Measurements from ENCODE around the gene CD93.

The CD93 gene

DNA sequence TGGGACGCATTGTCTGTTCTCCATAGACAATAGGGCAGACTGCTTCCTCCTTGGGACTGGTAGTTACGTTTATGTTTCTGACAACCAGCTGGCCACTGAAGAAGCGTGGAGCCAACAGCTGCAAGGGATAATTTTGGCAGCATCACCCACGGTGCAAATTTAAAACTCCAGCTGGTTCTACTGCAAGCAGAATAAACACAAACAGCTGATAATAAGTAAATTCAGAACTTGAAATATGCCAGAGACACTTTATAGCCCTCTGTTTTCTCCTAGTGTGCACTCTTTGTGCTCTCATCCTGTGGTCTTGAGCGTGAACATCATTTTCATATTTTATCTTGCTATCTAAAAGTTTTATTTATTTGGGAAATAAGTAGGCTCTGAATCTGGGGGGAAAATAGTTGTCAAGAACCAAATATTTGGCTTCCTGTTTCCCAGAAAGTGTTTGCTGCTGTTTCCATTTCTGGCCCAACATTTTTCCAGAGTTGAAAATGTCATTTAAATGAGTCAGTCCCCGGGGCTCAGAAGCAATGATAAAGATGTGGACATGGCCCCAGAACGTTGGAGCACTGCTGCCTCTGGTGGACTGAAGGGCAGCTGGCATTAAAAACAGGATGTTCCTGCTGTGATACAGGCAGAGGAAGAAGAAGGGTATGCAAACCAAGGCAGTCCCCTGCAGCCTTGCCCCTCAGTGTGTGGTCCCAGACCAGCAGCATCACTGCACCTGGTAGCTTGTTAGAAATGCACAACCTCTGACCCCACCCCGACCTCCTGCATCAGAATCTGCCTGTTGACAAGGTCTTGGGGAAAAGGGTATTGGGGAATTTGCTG is 24.2 kb downstream of the CD93 start:
- H3K4me3 ChIP-seq (ENCODE audit: low read depth, low read length), result no peak overlapping the region

DNA sequence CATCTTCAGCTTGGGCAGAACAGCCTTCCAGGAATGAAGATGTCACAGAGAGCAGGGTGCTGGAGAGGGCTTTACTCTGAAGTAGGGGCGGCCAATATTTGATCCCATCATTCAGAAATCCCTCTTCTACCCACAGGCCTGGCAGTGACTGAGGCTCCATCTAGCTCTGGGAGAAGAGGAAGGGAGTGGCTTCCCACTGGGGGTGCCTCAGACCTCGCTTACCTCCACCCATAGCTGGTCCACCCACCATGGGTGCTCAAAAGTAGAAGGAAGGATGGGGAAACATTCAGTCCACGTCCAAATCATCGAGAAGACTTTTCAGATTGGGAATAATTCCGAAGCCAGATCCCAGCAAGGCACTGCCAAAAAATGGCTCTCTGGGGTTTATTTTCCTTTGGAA is 24.9 kb downstream of the CD93 start:
- H3K4me3 ChIP-seq (ENCODE audit: low read depth, low read length), result no peak overlapping the region

DNA sequence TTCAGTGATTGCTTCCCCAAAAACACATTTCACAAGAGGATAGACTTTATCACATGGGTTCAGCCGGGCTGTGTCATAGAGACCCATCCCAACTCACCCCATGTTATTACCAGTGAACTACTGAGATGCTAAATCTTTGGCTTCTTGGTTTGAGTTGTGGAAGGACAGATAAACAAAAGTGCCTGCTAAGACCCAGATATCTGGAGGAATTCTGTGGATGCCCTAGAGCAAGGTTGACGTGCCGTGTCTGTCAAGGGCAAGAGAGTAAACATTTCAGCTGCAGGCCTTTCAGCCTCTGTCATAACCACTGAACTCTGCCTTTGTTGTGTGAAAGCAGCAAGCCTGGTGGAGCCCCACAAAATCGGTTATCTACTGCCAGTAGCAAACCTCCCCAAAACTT is 25.5 kb downstream of the CD93 start:
- H3K4me3 ChIP-seq (ENCODE audit: low read depth, low read length), result no peak overlapping the region

DNA sequence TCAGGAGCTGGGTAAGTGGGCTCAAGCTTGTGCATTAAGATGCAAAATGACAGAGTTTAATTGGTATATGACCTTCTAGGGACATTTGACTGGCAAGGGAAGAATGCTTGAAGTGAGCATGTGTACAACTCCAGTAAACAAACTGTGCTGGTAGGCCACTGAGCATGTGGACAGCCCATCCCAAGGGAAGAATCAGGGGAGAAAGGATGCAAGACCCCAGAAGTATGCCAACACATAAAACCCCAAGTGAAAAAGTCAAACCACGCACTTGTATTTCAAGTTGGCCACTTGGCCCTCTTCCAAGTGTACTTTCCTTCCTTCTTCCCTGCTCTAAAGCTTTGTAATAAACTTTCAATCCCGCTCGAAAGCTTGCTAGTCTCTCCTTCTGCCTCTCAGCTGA is 26.3 kb downstream of the CD93 start:
- no peak overlapping the region for H3K4me3 ChIP-seq (ENCODE audit: low read depth, low read length)

DNA sequence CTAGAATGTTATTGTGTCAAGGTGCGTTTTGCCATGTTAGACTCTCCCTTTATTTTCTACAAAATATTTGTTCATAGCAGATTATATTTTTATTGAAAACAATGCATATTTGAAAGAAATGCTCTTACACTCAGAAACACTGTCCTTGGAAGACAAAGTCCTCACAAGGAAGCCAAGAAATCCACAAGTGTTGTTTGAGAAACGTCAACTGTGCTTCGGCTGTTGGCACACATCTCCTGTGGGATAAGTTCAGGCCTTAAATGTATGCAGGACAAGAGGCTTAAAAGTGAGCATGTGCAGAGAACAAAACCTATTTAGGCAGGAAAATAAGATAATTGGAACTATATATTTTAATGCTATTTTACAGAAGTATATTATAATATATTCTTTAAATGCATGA is 27.1 kb downstream of the CD93 start:
- H3K4me3 ChIP-seq (ENCODE audit: low read depth, low read length), result no peak overlapping the region

DNA sequence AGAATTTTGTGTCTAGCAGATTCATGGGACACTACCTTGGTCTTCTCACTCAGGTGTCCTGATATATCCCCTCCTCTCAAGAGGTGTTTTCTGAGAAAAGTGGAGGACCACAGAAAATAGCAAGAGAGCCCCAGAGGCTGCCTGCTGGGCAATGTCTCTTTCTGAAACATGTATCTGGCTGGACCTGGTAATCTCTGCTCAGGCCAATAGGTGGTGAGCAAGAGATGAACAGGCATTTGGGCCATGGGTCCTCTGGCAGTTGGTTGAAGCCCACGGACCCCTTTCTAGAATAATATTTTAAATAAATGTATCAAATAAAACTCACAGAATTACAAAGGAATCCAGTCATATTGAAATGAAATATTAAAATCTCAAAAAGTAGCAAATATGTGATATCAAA is 27.9 kb downstream of the CD93 start:
- no peak overlapping the region for H3K4me3 ChIP-seq (ENCODE audit: low read depth, low read length)

DNA sequence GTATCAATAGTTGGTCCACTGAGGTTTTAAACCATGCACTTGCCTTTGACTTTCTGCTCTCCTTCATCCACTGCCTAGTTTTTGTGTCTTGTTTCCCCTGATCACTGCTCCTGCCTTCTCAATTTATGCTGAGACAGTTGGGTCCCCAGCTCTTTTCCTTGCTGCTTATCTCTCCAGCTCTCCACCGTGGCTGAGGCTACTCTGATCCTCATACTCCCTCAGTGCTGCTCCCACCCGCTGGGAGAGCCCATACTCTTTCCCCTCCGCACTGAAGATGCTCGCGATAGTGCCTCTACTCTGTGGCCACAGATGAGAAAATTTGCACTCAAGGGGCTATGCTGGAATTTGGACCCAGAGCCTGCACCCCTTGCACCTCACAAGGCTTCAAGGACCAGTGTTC is 33.2 kb downstream of the CD93 start:
- H3K4me3 ChIP-seq (ENCODE audit: low read depth, low read length), result no peak overlapping the region

DNA sequence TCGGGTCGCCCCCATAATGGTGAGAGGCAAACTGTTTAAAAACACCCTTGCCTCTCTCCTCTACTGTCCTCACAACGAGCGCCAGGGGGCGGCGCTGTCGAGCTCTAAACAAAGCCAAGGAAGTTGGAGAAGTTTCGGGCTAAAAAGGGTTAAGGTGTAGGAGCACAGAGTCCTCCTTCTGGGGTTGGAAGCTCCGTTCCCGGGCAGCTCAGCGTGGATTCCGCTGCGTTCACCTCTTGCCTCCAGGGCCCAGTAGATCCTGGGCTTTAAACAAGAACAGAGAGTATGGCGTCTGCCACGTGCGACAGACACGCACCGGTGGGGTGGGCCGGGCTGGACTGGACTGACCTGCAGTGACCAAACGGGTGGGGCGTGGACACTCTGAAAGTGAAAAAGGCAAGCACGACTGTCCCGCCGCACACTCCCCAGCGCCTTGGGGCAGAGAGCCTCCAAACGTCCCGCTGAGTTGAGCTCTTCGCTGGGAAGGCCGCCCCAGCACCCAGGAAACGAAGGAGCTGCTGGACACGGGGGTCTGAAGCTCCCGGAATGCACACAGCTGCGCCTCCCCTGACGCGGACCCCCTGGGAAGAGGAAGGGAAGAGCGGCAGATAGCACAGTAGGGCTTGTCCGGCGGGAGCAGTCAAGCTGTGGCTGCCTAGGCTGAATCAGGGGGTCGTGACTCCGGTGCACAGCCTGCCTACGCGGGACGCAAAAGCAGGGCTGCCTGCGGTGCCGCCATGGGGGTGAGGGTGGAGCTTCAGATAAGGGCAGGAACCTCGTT is 35.1 kb downstream of the CD93 start:
- peak overlapping the region; percentile 65 for H3K4me3 ChIP-seq (ENCODE audit: low read depth, low read length)

DNA sequence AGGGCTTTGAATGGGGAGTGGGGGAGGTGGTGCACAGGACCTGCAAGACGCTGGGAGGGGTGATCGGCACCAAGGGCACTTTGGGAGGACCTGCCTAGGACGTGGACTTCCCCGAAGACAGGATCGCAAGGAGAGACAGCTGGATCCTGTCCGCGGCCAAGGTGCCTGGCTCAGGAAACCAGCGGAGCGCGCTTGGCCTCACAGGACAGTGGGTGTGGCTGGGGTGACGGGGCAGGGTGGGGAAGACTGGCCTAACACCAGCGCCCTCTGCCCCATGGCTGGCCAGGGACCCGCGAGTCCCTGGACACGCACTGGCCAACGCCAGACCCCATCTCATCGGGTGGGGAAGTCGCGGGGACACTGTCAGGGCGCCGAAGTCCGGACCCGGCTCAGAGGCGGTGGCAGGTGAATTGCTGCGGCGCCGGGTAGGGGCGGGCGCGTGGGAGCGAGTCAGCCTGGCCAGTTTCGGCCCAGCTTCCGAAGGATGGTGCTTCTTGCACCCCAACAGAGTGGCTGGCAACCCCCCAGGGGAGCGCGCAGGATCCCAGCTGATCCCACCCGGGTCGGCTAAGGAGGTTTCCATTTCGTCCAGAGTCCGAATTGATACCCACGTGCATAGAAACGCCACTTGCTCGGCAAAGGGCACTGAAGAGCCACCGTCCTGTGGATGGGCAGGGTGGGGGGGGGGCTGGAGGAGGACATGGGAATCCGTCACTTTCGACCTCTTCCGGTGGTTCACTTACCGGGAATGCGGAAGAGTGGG is 35.9 kb downstream of the CD93 start:
- peak overlapping the region; percentile 65 for H3K4me3 ChIP-seq (ENCODE audit: low read depth, low read length)

DNA sequence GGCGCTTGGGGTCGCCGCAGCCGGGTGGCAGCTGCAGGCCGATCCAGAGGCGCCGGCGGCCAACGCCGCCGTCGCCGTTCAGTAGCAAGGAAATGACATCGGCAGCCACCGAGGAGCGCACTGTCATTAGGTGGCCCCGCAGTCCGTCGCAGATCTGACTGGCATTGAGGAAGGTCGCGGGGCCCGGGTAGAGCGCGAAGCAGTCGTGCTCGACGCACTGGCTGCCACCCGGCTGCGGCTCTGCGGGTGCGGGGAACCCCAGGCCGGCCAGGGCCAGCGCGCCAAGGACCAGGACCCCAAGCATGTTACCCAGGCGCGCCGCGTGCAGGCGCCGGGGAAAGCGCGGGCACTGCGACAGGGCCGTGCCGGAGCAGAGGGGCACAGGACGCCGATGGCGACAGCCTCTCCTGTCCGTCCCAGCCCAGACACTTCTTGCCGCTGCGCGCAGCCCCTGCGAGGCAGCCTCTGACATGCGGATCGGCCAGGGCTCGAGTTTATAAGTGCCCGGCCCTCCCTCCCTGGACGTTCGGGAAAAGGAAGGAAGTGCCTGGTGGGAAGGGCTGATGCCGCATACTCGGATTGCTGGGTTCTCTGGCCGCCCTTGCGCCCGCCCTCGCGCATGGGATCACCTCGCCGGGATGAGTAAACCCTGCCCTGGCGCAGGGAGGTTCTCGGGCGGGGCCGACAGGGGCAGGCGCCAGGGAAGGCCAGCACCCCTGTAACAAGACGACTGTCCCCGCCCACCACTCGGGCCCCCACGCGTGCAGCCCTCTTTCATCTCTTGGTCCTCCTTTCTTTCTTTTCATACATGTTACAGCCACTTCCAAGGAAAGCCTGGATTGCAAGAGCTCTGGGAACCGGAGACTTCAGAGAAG is 36.7 kb downstream of the CD93 start, which contains the start of gene THBD:
TSS of gene THBD (minus strand) at position 472 of the 875 bp plus-strand sequence. CDS start at position 304, 168 bp downstream.
- H3K4me3 ChIP-seq (ENCODE audit: low read depth, low read length), result peak within 1 kb of the TSS; percentile 39

DNA sequence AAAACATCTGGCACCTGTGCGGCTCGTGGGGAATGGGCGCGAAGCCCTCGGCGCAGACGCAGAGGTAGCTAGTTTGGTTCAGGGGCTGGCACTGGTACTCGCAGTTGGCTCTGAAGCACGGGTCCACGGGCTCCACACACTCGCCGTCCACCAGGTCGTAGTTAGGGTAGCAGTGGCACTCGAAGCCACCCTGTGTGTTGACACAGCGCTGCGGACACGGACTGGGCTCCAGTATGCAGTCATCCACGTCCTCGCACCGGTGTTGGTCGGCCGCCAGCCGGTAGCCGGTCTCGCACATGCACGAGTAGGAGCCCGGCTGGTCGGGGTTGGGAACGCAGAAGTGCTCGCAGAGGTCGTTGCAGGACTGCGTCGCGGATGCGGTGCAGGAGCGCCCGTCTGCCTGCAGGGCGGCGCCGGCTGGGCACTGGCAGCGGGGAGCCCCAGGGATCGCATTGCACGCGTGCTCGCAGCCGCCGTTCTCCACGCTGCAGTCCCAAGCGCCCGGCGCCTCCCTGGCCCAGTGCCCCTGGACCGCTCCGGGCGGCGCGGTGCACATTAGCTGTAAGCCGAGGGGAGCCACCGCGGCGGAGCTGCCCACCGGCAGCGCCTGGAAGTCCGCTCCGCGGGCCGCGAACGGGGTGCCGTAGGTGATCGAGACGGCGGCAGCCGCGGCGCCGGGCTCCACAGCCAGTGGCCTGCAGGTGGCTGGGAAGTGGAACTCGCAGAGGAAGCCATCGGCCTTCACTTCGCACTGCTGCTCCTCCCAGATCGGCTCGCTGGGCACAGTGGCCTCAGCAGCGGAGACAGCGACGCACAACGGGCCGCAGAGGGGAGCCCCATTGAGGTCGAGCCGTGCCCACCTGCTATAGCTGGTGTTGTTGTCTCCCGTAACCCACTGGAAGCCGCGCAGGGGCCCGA is 37.6 kb downstream of the CD93 start:
- H3K4me3 ChIP-seq (ENCODE audit: low read depth, low read length), result peak overlapping the region; percentile 37

DNA sequence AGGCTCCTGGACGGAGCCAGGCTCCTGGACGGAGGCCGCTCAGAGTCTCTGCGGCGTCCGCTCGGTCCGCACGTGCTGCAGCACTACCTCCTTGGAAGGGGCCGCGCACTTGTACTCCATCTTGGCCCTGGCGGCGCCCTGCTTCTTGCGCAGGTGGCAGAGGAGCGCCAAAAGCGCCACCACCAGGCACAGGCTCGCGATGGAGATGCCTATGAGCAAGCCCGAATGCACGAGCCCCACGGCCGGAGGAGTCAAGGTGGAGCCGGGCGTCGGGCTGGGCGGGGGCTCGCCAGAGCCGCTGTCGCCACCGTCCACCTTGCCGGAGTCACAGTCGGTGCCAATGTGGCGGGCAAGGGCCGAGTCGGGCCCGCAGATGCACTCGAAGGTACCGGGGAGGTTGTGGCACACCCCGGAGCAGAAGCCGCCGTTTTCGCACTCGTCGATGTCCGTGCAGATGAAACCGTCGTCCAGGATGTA is 38.3 kb downstream of the CD93 start:
- no peak overlapping the region for H3K4me3 ChIP-seq (ENCODE audit: low read depth, low read length)

DNA sequence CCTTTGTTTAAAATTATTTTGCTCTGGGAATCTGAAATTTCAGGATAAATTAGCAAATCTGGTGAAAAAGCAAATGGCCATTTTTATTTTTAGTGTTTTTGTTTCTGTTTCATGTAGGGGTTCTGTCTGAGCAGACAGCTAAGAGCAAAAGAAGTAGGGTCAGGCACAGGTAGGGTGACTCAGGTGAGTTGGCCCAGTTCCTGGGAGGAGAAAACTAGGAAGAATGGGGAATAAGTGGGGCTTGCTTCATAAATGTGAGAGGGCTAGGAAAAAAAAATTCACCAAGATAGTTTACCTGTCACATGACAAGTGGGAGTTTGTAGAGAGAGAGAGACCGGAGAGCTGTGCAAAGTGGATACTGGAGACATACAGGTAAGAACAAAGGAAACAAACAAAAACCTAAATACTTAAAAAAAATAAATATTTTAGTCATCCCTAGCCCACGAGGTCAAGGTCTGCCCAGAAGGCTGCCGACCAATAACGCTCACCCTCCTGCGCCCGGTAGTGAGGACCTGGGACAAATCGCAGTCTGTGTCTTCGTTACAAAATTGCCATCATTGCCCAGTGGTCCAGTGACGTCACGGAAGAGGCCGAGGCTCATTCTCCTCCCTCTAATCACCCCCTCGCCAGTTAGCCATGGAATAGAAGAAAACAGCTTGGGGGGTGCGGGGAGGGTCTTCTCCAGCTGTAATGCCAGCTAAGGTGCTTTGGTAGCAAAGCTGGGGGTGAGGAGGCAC is 39.0 kb downstream of the CD93 start:
- no peak overlapping the region for H3K4me3 ChIP-seq (ENCODE audit: low read depth, low read length)

DNA sequence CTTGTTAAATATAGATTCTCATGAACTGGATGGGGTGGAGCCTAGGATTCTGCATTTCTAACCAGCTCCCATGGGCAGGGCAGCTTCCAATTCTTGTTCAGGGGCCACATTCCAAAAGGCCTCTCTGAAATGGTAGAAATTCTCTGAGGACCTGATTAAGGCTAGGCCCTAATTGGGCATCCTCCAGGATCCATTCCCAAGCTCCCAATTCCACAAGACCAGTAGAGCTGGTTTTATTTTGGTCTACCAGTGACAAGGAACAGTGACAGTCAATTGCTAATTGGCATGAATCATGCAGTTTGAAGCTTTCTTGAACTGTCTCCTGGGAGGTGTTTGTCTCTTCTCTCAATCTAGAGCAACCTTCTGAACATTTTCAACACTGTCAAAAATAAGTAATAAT is 39.7 kb downstream of the CD93 start:
- no peak overlapping the region for H3K4me3 ChIP-seq (ENCODE audit: low read depth, low read length)

DNA sequence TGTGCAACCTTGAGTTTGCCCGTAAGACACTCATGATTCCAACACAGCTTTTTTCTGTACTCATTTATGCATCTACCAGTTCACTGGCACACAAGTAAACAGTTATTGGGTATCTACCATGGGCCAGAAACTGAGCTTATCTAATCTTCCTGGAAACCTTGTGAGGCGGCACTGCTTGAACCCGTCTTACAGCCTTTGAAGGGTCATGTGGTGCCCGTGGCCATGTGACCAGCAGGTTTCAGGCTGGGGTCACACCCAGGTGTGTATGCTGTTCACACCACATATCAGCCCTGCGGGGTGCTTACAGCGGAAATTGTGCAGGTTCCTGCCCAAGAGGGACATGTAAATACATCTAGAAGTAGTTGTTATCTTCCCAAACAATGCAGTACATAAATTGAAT is 42.7 kb downstream of the CD93 start:
- H3K4me3 ChIP-seq (ENCODE audit: low read depth, low read length), result no peak overlapping the region

DNA sequence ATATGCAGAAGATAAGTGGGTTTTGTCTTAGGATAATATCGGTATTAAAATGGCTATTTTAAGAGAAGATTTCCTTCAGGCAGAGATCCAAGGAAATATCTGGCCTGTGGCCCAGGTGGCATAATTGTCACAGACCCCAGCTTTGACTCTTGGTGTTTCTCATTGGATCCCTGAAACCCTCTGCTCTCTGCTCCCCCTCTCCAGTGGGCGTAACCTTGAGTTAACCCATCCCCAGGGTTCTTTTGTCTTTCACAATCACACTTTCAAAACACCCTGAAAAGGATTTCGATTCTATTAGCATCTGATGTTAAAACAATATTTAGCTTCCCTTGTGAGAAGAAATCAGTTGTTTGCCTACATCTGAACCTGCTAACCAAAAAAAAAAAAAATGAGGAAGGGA is 43.9 kb downstream of the CD93 start:
- no peak overlapping the region for H3K4me3 ChIP-seq (ENCODE audit: low read depth, low read length)

DNA sequence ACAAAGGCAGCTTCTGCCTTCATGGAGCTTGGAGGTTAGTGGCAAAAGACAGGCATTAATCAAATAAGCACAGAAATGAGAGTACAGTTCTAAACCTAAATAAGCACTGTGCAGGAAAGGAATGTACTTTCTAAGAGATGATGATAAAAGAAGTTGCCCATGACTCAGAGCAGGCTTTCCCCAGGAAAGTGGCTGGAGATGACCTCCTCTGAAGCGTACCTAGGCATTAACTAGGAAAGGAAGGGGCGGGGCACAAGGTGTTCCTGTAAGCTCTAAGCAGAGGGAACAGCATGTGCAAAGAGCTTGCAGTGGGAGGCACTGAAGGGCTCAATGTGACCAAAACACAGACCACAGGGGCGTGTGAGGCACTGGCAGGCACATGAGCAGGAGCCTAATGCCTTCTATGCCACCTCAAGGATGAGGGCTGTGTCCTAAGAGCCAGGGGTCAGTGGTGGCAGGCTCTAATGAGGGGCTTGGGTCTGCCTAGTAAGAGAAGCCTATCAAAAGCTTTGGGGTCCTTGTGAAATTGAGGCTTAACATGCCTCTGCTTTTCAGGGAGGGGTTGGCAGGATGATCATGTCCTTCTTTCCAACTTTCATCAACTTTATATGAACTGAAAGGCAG is 46.1 kb downstream of the CD93 start:
- no peak overlapping the region for H3K4me3 ChIP-seq (ENCODE audit: low read depth, low read length)
